GM19468 (cell line): ENCODE data around the gene LRP1B.
"Not testable (repeated sequence)": the region's sequence is repeated elsewhere in the genome, so short reads cannot be mapped to it uniquely, and the experiment has no call there.

Experiments
- ATAC-seq: cut with Tn5 transposase; IDR thresholded peaks from one replicate; pipeline ENCODE4 v1.9.1; 2021; ENCODE audit warnings: mild to moderate bottlenecking, moderate library complexity, moderate number of reproducible peaks; ENCODE audit not compliant: unreplicated experiment; ENCODE audit errors: extremely low read depth

LRP1B gene

GRCh38 chr2:140277344-140277743 lies 1853.5 kb downstream of the LRP1B start:
- not testable (repeated sequence) for ATAC-seq

- ATAC-seq: no peak
Observed at GRCh38 chr2:140276661-140277060, 1854.2 kb downstream of the LRP1B start.

- ATAC-seq: no peak
Observed at GRCh38 chr2:140275427-140275826, 1855.4 kb downstream of the LRP1B start.

- ATAC-seq: no peak
Observed at GRCh38 chr2:140274891-140275290, 1855.9 kb downstream of the LRP1B start.

GRCh38 chr2:140273958-140274357 lies 1856.9 kb downstream of the LRP1B start:
- no peak for ATAC-seq

GRCh38 chr2:140273408-140273807 lies 1857.4 kb downstream of the LRP1B start:
- no peak for ATAC-seq

- no peak for ATAC-seq
Observed at GRCh38 chr2:140270224-140270623, 1860.6 kb downstream of the LRP1B start.

- no peak for ATAC-seq
Observed at GRCh38 chr2:140269000-140269399, 1861.8 kb downstream of the LRP1B start.

- no peak for ATAC-seq
Observed at GRCh38 chr2:140262908-140263307, 1867.9 kb downstream of the LRP1B start.

GRCh38 chr2:140257692-140258300 lies 1873.0 kb downstream of the LRP1B start:
- ATAC-seq: no peak

GRCh38 chr2:140256080-140256479 lies 1874.7 kb downstream of the LRP1B start:
- no peak for ATAC-seq

- ATAC-seq: no peak
Observed at GRCh38 chr2:140249821-140250220, 1881.0 kb downstream of the LRP1B start.

- ATAC-seq: no peak
Observed at GRCh38 chr2:140248623-140249022, 1882.2 kb downstream of the LRP1B start.

GRCh38 chr2:140247451-140248195 lies 1883.2 kb downstream of the LRP1B start:
- no peak for ATAC-seq

GRCh38 chr2:140246957-140247356 lies 1883.9 kb downstream of the LRP1B start:
- ATAC-seq: no peak

- no peak for ATAC-seq
Observed at GRCh38 chr2:140246058-140246457, 1884.8 kb downstream of the LRP1B start.

GRCh38 chr2:140242889-140243288 lies 1887.9 kb downstream of the LRP1B start:
- ATAC-seq: no peak

GRCh38 chr2:140234116-140234515 lies 1896.7 kb downstream of the LRP1B start:
- no peak for ATAC-seq

- ATAC-seq: no peak
Observed at GRCh38 chr2:140210963-140211362, 1919.9 kb downstream of the LRP1B start.

GRCh38 chr2:140205093-140205492 lies 1925.7 kb downstream of the LRP1B start:
- no peak for ATAC-seq

- ATAC-seq: no peak
Observed at GRCh38 chr2:140203347-140203746, 1927.5 kb downstream of the LRP1B start.

GRCh38 chr2:140201572-140201971 lies 1929.2 kb downstream of the LRP1B start:
- no peak for ATAC-seq
